Measurements from ENCODE around the gene ACSS2.

ACSS2 gene

DNA sequence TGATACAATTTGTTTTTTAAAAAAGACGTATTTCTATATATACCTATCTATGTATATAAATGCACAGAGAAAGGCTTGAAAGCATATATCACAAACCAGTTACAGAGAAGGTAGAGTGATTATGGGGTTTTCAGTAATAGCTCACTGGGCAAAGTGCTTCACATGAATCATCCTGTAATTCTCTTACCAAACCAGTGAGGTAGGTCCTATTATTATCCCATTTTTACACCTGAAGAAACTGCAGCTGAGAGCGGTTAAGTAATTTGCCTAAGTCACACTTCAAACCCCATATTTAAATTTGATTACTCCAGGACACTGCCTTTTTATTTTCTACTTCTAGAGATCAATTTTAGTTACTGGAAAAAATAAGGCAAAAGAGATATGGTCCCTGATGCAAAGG is 74.8 kb downstream of the ACSS2 start:
- in situ Hi-C loops (cut with HindIII; ENCODE audit: low pct_unique_long_range_greater_than_20kb, low sequenced_read_pairs), result no loop called here
- TF ChIP-seq JUND (IDR thresholded peaks at IDR 0.05; ENCODE audit: low read depth), result no peak
- DNase-seq (ENCODE audit: low read depth in 1 of 2, low spot score in 1 of 2), result no peak

DNA sequence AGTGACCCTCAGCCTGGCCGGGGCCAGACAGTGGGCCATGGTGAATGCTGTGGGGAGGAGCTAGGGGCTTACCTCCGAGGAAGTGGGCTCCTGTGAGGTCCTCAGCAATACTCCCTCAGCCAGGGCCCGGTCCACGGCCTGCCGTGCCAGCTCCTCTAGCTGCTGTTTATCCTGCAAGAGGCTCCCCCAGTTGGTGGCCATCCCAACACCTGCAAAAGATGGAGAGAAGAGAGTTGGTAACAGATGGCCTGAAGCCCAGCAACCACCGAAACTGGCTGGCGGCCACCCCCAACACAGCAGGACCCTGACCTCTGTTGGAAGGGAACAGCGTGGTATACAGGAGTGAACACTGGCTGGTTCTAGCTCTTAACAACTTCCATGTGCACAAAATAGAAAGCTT is 75.2 kb downstream of the ACSS2 start:
- in situ Hi-C loops (cut with HindIII; ENCODE audit: low pct_unique_long_range_greater_than_20kb, low sequenced_read_pairs), result no loop called here
- no peak for TF ChIP-seq JUND (IDR thresholded peaks at IDR 0.05; ENCODE audit: low read depth)
- no peak for DNase-seq (ENCODE audit: low read depth in 1 of 2, low spot score in 1 of 2)

DNA sequence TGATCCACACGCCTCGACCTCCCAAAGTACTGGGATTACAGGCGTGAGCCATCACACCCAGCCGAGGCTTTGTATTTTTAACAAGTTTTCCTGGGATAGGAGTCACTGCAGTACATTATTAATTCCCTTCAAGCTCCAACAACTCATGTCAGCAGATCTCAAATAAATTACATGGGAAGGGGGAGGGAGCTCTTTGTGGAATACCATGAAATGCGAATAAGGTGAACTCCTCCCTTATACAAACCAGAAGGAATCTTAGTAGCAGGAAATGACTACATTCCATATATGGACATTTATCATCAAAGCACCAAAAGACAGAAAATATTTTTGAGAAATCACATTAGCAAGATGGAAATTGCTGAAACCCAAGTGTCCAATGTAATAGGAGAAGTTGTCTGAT is 76.3 kb downstream of the ACSS2 start:
- in situ Hi-C loops (cut with HindIII; ENCODE audit: low pct_unique_long_range_greater_than_20kb, low sequenced_read_pairs), result no loop called here
- no peak for DNase-seq (ENCODE audit: low read depth in 1 of 2, low spot score in 1 of 2)
- no peak for TF ChIP-seq JUND (IDR thresholded peaks at IDR 0.05; ENCODE audit: low read depth)

DNA sequence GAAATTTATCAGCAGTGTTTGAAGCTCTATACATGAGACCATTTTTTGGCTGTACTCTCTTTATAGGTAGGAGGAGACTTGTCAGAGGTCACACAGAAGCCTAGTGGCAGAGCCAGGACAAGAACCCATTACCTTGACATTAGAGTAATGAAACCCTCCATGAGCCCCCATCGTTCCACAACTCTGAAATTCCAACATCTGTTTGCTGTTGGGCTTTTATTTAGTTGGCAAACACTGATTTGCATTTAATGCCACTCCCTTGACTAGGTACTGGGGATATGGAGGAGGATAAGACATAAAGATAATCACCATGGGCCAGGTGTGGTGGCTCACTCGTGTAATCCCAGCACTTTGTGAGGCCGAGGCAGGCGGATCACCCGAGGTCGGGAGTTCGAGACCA is 77.5 kb downstream of the ACSS2 start:
- no peak for TF ChIP-seq JUND (IDR thresholded peaks at IDR 0.05; ENCODE audit: low read depth)
- DNase-seq (ENCODE audit: low read depth in 1 of 2, low spot score in 1 of 2), result no peak
- in situ Hi-C loops (cut with HindIII; ENCODE audit: low pct_unique_long_range_greater_than_20kb, low sequenced_read_pairs), result no loop called here

DNA sequence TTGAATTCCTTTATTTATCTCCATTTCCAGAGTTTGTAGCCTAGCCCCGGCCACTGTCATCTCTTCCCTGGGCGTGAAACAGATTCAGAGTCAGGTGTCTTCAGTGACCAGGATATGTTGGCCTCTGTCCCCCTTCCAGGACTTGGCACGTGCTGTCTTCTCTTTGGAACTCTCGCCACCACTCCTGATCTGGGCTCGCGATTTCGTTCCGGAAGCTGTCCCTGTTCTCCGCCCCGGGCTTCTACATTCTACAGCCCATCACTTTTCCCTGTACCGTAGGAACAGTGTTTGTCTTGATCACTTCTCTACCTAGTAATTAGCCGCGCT is 78.5 kb downstream of the ACSS2 start:
- TF ChIP-seq JUND (IDR thresholded peaks at IDR 0.05; ENCODE audit: low read depth), result no peak
- in situ Hi-C loops (cut with HindIII; ENCODE audit: low pct_unique_long_range_greater_than_20kb, low sequenced_read_pairs), result no loop called here
- DNase-seq (ENCODE audit: low read depth in 1 of 2, low spot score in 1 of 2), result peak; percentile 36 to 69

DNA sequence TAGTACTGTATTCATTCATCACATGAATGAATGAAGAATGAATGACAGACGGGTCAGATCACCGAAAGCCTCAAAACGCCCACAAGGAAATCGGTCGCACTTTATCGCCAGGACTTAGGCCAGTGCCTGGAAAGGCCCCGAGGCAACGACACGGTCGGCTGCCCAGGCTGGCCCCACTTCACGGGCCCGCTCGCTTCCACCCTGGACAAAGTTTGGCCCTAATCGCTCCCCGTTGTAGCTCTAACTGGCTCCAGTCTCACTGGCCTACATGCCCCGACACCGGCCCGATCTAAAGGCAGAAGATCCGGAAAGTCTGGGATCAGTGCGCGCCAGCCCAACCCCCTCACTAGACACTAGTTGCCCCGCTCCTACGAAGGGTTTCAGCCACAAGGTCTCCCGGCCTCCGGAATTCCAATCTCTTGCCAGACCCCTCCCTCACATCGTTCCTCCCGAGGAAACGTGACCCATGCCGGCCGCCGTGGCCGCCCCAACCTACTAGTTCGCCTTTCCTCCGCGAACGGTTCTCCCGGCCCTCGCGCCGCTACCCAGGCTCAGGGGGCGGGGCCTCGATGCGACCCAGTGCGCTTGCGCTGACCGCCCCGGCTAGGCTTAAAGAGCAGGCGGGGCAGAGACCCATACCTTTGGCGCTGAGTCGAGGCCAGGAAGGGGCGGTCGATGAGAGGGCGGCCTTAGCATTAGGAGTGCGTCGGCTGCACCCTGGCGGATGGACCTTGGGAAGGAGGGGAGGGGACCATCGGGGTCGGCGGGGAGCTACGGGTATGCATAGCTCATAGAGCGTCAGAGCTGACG is 79.0 kb downstream of the ACSS2 start, which contains the start of the genes GSS and MYH7B:
GSS (minus strand) TSS at position 576 of the 810 bp plus-strand sequence. CDS start 3,954 bp downstream, outside the sequence.
MYH7B (plus strand) TSS at position 638 of the 810 bp plus-strand sequence. CDS start 22,138 bp downstream, outside the sequence.
- peak; percentile 93 to 98 for DNase-seq (ENCODE audit: low read depth in 1 of 2, low spot score in 1 of 2)
- in situ Hi-C loops (cut with HindIII; ENCODE audit: low pct_unique_long_range_greater_than_20kb, low sequenced_read_pairs), result no loop called here
- TF ChIP-seq JUND (IDR thresholded peaks at IDR 0.05; ENCODE audit: low read depth), result no peak

DNA sequence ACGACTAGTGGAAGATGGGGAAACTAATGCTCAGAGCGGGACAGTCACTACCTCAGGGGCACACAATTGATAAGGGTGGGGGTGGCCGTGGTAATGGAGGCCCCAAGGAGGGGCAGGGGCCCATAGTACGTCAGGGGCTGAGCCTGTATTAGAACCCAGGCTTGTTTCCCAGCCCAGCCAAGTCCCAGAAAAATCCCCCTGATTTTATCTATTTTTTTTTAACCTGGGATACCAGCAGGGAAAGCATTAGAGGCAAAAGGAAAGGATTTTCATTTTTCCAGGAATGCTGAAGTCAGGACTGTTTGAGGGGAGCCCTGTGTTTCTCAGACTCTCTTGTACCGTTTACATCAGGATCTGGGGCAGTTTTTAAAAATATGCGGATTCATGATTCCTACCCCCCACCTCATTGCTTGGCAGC is 79.6 kb downstream of the ACSS2 start:
- DNase-seq (ENCODE audit: low read depth in 1 of 2, low spot score in 1 of 2), result no peak
- no peak for TF ChIP-seq JUND (IDR thresholded peaks at IDR 0.05; ENCODE audit: low read depth)
- in situ Hi-C loops (cut with HindIII; ENCODE audit: low pct_unique_long_range_greater_than_20kb, low sequenced_read_pairs), result no loop called here

DNA sequence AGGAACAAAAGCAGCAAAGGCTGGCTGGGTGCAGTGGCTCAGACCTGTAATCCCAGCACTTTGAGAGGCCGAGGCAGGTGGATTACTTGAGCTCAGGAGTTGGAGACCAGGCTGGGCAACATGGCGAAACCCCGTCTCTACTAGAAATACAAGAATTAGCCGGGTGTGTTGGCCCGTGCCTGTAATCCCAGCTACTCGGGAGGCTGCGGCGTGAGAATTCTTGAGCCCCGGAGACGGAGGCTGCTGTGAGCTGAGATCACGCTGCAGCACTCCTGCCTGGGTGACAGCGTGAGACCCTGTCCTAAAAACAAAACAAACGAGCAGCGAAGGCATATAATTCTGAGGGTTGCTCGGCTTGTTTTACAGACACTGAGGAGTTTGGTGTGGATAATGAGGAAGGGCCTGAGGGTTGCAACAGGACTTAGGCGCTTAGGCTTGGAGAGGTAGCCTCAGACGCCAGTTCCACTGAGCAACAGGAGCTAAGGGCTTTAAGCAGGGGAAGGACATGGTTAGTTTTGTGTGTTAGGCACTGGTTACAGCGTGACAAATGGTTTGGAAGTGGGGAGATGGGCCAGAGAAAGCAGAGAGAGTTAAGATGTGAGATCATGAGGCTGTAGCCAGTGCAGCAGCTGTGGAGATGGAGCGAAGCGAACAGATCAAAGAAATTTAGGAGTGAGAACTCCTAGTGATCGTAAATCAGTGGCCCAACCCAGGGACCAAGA is 80.5 kb downstream of the ACSS2 start:
- in situ Hi-C loops (cut with HindIII; ENCODE audit: low pct_unique_long_range_greater_than_20kb, low sequenced_read_pairs), result no loop called here
- DNase-seq (ENCODE audit: low read depth in 1 of 2, low spot score in 1 of 2), result no peak
- no peak for TF ChIP-seq JUND (IDR thresholded peaks at IDR 0.05; ENCODE audit: low read depth)

DNA sequence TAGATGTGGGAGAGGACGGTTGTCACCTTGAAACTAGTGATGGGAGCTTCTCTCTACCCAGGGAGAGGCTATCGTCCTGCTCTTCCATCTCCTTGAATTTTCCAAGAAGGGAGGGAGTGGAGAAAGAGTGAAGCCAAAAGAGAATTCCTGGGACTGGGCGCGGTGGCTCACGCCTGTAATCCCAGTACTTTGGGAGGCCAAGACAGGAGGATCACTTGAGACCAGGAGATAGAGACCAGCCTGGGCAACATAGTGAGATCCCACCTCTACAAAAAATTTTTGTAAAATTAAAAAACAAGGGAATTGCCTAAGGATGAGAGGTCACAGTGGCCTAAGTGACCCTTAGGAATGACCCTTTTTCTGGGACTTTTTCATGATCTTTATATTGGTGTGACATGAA is 88.1 kb downstream of the ACSS2 start:
- no peak for TF ChIP-seq JUND (IDR thresholded peaks at IDR 0.05; ENCODE audit: low read depth)
- in situ Hi-C loops (cut with HindIII; ENCODE audit: low pct_unique_long_range_greater_than_20kb, low sequenced_read_pairs), result no loop called here
- no peak for DNase-seq (ENCODE audit: low read depth in 1 of 2, low spot score in 1 of 2)

DNA sequence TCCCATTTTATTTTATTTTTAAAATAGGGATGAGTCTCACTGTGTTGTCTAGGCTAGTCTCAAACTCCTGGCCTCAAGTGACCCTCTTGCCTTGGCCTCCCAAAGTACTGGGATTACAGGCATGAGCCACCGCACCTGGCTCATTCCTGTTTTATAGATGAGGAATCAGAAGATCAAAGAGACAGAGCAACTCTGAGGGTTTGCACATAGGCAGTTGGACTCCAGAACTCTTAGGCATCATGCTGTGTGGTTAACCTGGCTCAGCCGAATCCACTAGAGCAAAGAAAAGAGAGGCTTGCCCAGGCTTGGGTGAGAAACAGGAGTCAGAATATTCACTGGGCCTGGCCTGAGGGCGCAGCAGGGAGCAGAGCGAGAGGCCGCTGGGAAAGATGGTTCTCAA is 88.6 kb downstream of the ACSS2 start:
- in situ Hi-C loops (cut with HindIII; ENCODE audit: low pct_unique_long_range_greater_than_20kb, low sequenced_read_pairs), result no loop called here
- no peak for TF ChIP-seq JUND (IDR thresholded peaks at IDR 0.05; ENCODE audit: low read depth)
- DNase-seq (ENCODE audit: low read depth in 1 of 2, low spot score in 1 of 2), result no peak

DNA sequence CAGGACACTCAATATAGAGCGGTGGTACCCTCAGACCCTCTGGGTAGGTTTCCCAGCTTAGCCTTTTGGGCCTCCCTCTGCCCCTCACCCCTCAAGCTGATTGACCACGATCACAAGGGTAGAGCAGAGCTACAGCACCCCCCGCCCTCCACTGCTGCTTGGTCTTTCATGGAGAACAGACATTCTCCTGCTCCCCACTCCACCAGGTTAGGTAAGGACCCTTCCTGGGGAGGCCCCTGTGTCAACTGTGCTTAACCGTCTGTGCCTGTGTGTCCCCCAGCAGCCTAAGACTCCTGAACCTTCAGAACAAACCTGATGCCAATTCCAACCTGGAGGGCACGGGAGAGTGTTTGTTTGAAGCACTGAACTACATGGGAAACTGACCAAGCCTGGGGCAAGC is 91.0 kb downstream of the ACSS2 start:
- DNase-seq (ENCODE audit: low read depth in 1 of 2, low spot score in 1 of 2), result no peak
- in situ Hi-C loops (cut with HindIII; ENCODE audit: low pct_unique_long_range_greater_than_20kb, low sequenced_read_pairs), result no loop called here
- TF ChIP-seq JUND (IDR thresholded peaks at IDR 0.05; ENCODE audit: low read depth), result no peak

DNA sequence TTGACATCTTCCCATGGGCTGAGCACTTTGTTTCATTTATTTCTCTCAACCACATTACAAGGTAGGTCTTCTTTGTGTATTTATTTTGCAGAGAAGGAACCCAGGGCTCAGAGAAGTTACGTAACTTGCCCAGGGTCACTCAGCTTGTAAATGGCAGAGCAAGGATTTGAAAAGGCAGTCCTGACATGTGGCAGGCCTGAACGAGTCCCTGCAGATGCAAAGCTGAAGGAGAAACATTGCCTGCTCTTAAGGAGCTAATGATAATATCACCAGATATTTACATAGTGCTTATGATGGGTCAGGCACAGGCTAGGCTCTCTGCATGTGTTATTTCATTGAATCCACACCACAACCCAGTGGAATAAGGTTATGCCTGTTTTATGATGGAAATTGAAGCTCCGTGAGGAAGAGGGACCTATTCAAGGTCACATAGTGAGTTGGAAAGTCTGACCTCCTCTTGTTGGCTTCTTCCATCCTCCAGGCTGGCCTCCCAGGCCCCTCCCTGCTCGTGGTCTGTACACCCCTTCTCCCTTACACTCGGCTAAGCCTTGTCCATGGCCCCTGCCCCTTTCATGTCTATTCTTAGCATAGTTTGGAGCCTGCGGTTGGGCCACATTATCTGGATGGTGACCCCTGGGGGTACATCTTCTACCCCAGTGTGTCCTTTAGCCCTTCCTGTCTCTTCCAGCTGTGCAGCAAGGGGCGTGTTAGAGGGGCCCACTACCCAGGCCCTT is 91.8 kb downstream of the ACSS2 start:
- no peak for TF ChIP-seq JUND (IDR thresholded peaks at IDR 0.05; ENCODE audit: low read depth)
- in situ Hi-C loops (cut with HindIII; ENCODE audit: low pct_unique_long_range_greater_than_20kb, low sequenced_read_pairs), result no loop called here
- peak in 1 of 2 experiments; percentile 61 for DNase-seq (ENCODE audit: low read depth in 1 of 2, low spot score in 1 of 2)

All from T47D (cell line).